Astrocyte (in vitro differentiated cells and primary cell): ENCODE measurements around the gene LRP1B.

Experiments used
- EZH2 ChIP-seq: IDR thresholded peaks from 2 replicates; pipeline ENCODE4 v1.6.1; 2012; ENCODE audit warnings: mild to moderate bottlenecking, low read length, inconsistent platforms; ENCODE audit not compliant: insufficient read depth
- TF ChIP-seq, protein P1 (sequence below): IDR thresholded peaks from 2 replicates; pipeline ENCODE4 v1.5.1; 2011; ENCODE audit warnings: low read depth, mild to moderate bottlenecking, inconsistent platforms, low read length, moderate library complexity; ENCODE audit not compliant: insufficient read depth

DNA sequence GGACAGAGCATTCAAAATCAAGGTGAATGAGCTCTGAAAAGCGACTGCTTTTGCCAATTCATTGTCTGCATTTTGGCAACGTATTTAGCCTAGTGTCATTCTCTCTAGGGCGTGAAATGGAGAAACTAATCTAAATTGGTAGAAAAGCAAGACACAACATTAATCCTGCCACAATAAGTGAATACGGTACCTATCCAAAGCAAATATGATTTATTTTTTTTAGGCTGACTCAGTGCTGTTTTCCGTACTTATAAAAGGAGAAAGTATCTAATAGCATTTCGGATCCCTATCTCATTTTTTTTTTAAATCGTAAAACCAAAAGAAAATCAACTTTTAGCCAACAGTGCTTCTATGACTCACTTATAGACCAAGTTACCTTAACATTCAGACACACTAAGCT lies 672.5 kb downstream of the LRP1B start:
- TF ChIP-seq, protein P1, sequence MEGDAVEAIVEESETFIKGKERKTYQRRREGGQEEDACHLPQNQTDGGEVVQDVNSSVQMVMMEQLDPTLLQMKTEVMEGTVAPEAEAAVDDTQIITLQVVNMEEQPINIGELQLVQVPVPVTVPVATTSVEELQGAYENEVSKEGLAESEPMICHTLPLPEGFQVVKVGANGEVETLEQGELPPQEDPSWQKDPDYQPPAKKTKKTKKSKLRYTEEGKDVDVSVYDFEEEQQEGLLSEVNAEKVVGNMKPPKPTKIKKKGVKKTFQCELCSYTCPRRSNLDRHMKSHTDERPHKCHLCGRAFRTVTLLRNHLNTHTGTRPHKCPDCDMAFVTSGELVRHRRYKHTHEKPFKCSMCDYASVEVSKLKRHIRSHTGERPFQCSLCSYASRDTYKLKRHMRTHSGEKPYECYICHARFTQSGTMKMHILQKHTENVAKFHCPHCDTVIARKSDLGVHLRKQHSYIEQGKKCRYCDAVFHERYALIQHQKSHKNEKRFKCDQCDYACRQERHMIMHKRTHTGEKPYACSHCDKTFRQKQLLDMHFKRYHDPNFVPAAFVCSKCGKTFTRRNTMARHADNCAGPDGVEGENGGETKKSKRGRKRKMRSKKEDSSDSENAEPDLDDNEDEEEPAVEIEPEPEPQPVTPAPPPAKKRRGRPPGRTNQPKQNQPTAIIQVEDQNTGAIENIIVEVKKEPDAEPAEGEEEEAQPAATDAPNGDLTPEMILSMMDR = no peak
- TF ChIP-seq EZH2 = no peak
